GOT3 (cell line): ENCODE measurements around the gene CSF1.
"Not testable (repeated sequence)": the region's sequence is repeated elsewhere in the genome, so short reads cannot be mapped to it uniquely, and the experiment has no call there.

Source experiments
- DNase-seq: peaks from one replicate; lab custom pipeline; 2025; ENCODE audit warnings: mixed read lengths; lab: John Stamatoyannopoulos, UW

Gene CSF1

GRCh38 chr1:109910123-109910962 lies at the start of gene CSF1:
Gene CSF1, plus strand, starts transcription at chr1:109910849. Its CDS starts 175 bp downstream, at chr1:109911024.
- DNase-seq = peak; percentile 30

GRCh38 chr1:109861616-109862015 lies 49.0 kb upstream of the CSF1 start:
- not testable (repeated sequence) for DNase-seq

GRCh38 chr1:109863667-109864046 lies 47.0 kb upstream of the CSF1 start:
- DNase-seq = no peak

- no peak for DNase-seq
Observed at GRCh38 chr1:109864047-109864822, 46.4 kb upstream of the CSF1 start.

- DNase-seq = no peak
Observed at GRCh38 chr1:109864930-109865612, 45.6 kb upstream of the CSF1 start.

- no peak for DNase-seq
Observed at GRCh38 chr1:109866071-109866470, 44.6 kb upstream of the CSF1 start.

GRCh38 chr1:109873278-109874175 lies 37.1 kb upstream of the CSF1 start:
- no peak for DNase-seq

GRCh38 chr1:109874445-109874844 lies 36.2 kb upstream of the CSF1 start:
- no peak for DNase-seq

- DNase-seq = no peak
Observed at GRCh38 chr1:109875874-109876273, 34.8 kb upstream of the CSF1 start.

GRCh38 chr1:109876617-109877316 lies 33.9 kb upstream of the CSF1 start:
- DNase-seq = no peak

GRCh38 chr1:109877317-109877771 lies 33.3 kb upstream of the CSF1 start:
- DNase-seq = peak; percentile 49

GRCh38 chr1:109877776-109878175 lies 32.9 kb upstream of the CSF1 start:
- DNase-seq = no peak

- no peak for DNase-seq
Observed at GRCh38 chr1:109878531-109879104, 32.0 kb upstream of the CSF1 start.

- DNase-seq = not testable (repeated sequence)
Observed at GRCh38 chr1:109879371-109879770, 31.3 kb upstream of the CSF1 start.

- no peak for DNase-seq
Observed at GRCh38 chr1:109879881-109880525, 30.6 kb upstream of the CSF1 start.

GRCh38 chr1:109880971-109881894 lies 29.4 kb upstream of the CSF1 start:
- no peak for DNase-seq

- DNase-seq = no peak
Observed at GRCh38 chr1:109881906-109882287, 28.8 kb upstream of the CSF1 start.

- no peak for DNase-seq
Observed at GRCh38 chr1:109882288-109883245, 28.1 kb upstream of the CSF1 start.
